GM19468 (cell line): ENCODE results near the gene LIMS4.
"Not testable (repeated sequence)": the region's sequence is repeated elsewhere in the genome, so short reads cannot be mapped to it uniquely, and the experiment has no call there.

Experiments used
- ATAC-seq: cut with Tn5 transposase; IDR thresholded peaks from one replicate; pipeline ENCODE4 v1.9.1; 2021; ENCODE audit warnings: mild to moderate bottlenecking, moderate library complexity, moderate number of reproducible peaks; ENCODE audit not compliant: unreplicated experiment; ENCODE audit errors: extremely low read depth

LIMS4 gene

DNA sequence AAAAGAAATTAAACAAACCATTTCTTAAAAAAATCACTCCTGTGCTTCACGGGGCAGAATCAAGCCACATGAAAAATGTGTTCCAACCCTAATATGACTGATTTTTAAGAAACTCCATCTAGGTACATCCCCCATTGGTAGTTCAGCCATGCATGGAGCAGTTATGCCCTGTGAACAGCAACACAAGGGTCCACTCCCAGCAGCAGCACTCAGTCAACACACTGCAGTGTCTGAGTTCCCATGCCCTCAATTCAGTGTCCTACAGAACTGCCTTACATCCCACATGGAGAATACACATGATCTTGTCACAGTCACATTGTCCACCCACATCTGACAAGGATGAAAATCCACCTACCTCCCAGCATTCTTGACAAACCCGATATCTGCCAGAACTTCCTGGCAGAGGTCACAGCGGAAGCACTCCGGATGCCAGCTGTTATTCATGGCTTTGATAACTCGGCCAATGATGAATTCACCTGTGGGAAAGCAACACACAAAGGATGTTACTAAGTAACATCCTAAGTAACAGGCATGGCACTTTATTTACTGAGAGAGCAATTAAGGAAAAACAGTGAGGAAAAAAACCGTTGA, 17.4 kb downstream of the LIMS4 start:
- ATAC-seq, result not testable (repeated sequence)

DNA sequence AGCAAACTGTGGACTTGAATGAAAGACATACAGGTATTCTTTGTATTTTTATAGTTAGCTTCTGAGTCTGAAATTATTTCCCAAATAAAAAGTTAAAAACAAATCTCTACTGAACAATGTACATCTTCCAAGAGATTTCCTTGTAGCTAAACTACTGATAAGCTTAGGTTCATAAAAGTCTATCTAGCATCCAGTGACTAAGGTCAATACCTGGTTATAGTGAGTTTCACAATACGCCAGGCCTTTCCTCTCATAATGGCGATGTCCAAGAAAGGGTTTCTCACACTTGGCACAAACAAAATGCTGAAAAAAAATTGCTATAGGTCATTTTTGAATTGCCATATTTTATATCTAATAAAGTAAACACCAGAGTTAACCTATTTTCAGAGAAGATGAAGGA, 21.7 kb downstream of the LIMS4 start:
- ATAC-seq, result not testable (repeated sequence)

DNA sequence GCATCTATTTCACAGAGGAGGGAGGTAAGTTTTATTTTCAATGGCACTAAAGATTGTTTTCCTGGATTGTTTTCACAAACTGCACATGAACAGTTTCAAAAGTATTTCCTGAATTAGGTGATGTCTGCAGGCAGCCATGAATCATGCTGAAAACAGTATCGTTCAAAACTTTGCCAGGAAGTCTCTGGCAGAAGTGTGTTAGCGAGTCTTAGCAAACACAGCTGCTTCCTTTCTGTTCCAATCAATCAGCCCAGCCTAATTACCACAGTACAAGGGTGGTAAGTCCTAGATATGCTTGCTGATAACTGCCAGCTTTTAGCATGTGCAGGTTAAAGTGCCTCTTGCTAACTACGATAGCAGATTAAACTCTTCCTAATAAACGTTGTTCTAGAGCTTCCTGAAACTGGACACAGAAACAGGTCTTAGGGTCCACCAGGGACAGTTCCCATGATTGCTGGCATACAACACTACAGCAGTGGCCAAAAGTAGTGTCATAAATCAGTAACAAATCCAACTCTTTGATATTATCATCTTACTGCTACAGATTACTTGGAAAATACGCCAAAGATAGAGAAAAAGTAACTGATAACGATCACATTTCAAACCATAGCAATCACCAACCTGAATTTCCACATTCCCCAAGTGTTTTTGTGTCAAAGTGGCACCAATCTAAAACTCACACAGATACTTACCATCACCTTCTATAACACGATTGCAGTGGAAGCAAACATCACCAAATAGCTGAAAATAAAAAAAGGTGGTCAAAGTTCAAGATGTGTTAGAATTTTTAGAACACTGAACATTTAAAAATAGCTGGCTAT, 23.3 kb downstream of the LIMS4 start:
- ATAC-seq, result not testable (repeated sequence)

DNA sequence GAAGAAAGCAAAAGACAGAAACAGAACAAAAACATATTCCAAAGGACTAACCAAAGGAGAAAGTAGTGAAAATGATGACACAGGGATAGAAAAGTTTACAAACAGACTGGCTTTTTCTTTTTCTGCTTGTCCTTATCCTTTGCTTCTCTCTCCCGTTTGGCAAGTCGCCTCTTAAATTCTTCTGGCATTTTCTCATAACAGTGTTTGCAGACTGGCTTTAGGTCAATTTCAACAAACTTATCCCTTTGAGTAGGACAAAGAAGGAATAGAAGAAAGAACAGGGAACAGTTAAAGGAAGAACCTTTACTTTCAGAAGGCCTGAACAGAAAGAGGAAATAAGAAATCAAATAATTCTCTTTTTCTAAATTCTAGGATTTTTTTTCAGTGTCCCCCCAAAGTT, 26.0 kb downstream of the LIMS4 start:
- not testable (repeated sequence) for ATAC-seq

DNA sequence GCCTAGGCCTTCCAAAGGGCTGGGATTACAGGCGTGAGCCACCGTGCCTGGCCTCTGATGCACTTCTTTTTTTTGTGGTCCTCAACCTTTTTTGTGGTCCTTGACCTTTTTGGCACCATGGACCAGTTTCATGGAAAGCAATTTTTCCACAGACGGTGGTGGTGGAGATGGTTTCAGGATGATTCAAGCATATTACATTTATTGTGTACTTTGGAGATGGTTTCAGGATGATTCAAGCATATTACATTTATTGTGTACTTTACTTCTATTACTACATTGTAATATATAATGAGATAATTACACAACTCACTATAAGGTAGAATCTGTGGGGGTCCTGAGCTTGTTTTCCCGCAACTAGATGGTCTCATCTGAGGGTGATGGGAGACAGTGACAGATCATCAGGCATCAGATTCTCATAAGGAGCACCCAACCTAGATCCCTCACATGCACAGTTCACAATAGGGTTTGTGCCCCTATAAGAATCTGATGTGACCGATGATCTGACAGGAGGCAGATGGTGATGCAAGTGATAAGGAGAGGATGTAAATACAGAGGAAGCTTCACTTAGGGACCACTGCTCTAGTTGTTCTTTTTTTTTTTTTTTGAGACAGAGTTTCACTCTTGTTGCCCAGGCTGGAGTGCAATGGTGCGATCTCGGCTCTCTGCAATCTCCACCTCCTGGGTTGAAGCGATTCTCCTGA, 29.2 kb downstream of the LIMS4 start:
- not testable (repeated sequence) for ATAC-seq

DNA sequence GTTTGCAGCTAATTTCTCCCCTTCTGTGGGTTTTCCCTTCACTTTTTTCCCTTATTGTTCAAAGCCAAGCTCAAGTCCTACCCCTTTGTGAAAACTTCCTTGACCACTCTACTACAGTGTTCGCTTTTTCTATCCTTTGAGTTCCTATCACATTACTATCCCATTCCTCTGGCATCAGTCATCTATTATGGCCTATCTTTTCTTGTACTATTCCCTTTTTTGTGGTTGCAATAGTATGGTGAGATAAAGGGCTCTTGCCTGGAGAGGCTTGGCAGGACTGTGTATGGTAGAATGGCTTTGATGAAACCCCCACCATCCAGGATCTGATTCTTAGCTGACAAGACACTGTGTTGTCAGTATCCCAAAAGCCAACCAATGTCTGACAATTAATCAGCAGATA, 30.7 kb downstream of the LIMS4 start:
- not testable (repeated sequence) for ATAC-seq

DNA sequence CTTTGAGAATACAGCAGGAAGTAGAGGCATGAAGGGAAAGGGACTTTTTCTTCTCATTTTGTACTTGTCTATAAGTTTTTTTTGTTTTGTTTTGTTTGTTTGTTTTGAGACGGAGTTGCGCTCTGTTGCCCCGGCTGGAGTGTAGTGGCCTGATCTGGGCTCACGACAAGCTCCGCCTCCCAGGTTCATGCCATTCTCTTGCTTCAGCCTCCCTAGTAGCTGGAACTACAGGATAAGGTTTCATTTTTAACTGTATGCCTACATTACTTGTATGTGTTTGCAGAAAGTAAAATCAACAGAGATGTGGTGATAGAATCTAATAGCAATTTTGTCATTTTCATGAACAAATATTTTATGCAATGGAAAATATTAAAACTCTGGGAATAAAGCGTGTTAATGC, 38.1 kb downstream of the LIMS4 start:
- ATAC-seq, result not testable (repeated sequence)

DNA sequence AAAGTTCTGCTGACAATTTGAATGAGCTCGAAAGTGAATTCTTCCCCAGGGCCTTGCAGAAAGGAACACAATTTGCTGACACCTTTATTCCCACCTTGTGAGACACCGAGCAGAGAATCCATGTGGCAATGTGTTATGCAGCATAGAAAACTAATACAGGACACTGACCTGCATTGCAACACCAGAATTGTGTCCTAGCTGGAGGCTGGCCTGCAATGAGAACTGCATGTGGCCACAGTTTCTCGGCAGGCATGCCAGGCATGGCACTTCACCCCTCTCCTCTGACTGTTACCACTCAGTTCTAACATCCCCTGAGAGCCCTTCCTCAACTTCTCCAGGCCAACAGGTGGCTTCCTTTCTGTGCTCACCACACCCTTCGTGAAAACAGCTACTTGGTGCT, 46.9 kb downstream of the LIMS4 start:
- ATAC-seq, result not testable (repeated sequence)

DNA sequence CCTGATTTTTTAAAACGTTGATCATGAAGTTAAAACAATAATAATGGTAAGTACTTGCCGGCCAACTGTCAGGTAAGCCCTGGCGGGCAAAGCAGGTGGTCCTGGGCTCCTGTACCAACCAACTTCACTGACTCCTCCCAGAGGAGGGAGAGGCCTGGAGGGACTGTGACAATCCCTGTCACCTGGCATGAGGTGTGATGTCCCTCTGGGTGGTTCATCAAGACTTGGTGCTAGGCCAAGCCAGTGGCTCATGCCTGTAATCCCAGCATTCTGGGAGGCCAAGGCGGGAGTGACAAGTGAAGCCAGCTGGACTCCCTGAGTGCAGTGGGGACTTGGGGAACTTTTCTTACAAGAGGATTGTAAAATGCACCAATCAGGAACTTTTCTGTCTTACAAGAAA, 48.2 kb downstream of the LIMS4 start:
- ATAC-seq, result not testable (repeated sequence)

DNA sequence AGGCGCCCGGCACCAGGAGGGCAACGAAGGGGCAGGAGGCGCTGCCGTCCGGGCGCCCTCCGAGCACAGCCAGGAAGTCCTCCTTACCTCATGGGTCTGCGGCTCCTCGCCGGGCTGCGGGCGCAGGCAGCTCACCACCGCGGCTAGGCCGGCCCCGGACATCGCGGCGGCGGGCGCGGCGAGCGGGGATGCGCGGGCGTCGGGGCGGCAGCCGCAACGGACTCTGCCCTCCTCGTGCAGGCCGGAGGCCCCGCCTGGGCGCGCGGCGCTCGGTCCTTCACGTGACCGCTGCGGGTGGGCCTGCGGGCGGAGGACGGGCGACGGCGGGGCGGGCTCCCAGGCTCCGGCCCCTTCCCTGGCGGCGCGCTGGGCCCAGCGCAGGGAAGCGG, 49.0 kb downstream of the LIMS4 start:
- not testable (repeated sequence) for ATAC-seq

DNA sequence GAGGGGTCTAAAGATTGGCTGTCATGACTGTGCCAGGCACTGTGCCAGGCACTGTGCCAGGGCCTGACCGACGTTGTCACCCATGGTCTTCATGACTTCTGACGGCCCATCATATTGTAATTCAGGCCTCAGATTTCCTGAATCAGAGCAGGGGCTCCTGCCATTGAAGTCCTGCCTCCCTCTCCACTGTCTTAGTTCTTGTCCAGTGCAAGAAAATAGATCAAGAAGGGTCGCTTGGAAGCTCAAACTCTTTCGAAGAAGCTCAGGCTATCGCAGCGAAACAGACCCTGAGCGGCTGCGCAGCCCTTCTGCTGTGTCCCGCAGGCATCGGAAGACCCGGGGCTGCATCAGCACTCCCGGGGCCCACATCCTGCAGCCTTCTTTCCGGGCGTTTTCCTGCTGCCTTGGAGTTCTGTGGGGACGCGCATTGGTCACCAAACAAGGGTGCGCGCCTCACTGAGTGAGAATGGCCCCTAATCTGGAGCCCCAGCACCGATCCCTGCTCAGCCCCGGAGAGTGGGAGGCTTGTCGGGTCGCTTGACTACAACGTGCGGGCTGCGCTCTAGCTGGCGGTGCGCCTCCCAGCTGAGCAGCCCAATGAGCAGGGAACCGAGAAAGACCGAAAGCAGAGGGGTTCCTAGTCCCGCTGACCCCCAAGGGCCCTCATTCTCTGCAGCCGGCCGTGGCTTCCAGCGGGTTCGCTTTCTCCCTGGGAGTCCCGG, 49.6 kb downstream of the LIMS4 start:
- not testable (repeated sequence) for ATAC-seq

DNA sequence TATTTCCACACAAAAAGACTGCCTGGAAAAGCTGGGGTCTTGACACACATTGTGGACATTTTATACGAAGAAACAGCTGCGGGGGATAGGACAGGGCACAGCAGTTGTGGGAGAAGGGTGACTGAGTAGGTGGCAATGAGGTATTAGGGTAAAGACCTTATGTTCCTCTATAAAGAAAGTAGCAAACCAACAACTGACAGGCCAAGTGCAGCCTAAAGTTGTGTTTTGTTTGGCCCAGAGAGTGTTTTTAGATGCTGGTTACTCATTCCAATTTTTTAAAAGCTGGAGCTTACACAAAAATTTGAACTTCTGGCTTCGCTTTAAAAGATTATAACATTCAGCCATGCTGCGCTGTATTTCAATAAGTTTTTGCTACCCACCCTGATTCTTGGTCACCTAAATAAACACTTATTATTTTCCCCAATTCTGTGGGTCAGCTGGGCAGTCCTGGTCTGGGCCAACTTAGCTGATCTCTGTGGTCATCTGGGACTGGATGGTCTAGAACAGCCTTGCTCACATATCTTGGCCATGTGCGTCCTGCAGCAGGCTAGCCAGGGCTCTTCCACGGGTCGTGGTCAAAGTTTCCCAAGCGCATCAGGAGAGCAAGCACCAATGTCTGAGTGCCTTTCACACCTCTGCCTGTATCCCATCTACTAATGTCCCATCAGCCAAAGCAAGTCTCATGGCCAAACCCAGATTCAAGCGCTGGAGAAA, 51.8 kb downstream of the LIMS4 start:
- ATAC-seq, result not testable (repeated sequence)

DNA sequence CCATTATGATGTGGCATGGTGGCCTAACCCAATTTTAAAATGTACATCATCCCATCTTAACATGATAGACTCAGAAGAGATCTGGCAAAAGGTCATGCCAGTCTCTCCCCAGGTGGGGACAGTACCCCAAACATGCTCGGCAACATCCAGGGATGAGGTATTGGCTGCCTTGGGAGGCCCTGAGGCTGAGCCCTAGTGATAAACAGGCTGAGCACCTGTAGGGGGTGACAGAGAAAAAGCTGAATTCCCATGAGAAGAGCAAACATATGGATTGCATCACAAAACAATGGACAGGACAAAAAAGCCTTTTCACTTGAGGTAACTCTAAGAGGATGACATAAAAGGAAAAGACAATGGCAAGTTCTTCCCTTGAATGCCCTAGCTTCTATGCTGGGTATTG, 65.5 kb downstream of the LIMS4 start:
- not testable (repeated sequence) for ATAC-seq

DNA sequence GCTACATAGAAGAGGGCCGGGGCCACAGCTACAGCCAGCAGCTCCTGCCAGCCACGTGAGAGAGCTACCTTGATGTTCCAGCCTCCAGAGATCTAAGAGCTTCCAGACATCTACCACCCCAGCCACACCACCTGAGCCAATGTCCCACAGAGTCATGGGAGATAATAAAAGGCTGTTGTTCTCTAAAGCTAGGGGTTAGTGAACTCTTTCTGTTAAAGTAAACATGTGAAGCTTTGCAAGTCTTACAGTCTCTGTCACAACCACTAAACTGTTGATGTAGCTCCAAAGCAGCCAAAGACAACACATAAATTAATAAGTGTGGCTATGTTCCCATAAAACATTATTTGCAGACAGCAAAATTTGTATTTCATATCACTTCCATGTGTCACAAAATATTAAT, 67.6 kb downstream of the LIMS4 start:
- ATAC-seq, result not testable (repeated sequence)

DNA sequence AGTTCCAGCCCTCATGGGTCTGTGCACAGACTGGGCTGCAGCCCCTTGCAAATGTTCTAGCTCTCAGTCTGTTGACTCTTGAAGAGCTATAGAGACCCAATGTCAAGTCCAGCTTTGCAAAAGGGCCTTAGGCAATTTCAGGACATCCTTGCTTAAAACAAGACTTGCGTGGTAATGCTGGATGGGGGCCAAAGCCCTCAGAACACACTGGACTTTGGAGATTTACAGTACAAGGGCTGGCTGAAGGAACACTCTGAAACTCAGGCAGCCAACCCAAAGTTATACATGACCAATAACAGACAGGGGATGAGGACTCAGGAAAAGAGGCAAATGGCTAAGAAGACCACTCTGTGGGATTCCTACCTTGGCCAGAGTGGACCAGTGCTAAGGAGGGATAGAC, 68.4 kb downstream of the LIMS4 start:
- not testable (repeated sequence) for ATAC-seq

DNA sequence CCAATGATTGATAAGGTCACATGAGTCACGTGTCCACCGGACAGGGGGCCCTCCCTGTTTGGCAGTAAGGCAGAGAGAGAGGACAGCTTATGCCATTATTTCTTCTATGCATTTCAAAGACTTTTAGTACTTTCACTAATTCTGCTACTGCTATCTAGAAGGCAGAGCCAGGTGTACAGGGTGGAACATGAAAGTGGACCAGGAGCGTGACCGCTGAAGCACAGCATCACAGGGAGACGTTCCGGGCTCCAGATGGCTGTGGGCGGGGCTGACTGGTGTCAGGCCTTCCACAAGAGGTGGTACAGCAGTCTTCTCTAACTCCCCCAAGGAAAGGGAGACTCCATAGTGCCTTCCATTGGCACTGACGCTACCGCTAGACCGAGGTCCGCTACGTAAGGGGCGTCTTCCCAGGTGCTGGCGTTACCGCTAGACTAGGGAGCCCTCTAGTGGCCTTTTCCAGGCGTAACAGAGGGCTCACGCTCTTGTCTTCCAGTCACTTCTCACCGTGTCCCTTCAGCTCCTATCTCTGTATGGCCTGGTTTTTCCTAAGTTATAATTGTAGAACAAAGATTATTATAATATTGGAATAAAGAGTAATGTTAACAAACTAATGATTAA, 71.5 kb downstream of the LIMS4 start:
- ATAC-seq, result not testable (repeated sequence)

DNA sequence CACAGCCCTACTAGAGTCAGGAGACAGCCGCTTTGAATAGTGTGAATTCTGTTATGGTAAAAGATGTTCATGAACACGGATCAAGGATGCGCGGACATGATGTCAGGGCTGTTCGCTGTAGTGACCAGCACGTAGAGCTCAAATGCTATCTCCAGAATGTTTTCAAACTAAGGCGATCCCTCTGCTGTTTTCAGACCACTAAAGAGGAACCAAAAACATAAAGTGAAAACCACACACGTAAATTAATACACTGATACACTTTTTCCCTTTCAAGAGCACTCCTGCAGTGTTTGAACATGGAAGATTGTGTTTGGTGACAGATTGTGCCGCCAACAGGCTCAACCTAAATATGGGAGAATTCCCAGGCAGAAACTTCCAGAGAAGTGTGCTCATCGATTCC, 73.2 kb downstream of the LIMS4 start:
- not testable (repeated sequence) for ATAC-seq

DNA sequence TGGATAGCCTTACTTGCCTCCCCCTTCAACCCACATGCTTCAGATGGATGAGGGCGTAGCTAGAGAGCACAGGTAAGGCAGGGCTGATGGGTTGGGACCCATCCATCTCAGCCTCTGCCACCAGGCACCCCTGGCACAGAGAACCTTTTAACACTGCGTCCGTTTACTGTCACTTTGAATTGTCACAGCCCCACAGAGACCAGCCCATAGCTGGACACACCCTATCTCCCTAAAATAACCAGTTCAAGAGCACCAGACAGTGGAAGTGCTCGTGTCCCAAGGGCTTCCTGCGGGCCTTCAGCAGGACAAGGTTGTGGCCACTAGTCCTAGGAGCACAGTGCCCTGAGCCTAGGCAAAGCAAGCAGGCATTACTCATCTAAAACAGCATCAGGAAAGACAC, 76.6 kb downstream of the LIMS4 start:
- not testable (repeated sequence) for ATAC-seq
